Measurements from ENCODE around the gene GABARAPL2.

The GABARAPL2 gene

GRCh38 chr16:75578212-75578611 is 12.0 kb downstream of the GABARAPL2 start:
- Histone ChIP-seq H3K9me3 (no peaks in the 10 kb centered on the region), H3K36me3 (peaks cover 75% of the 10 kb centered on the region), H3K27ac (no peak overlapping the region), H3K4me1 (ENCODE audit: control insufficient read depth in 1 of 2, insufficient read depth in 1 of 2, low read depth in 1 of 2, low read length in 1 of 2) (peaks cover 0 to 4% of the 10 kb centered on the region in 2 experiments), H3K4me3 (ENCODE audit: low read depth in 1 of 2, low read length in 1 of 2) (no peak overlapping the region), H3K27me3 (no peaks in the 10 kb centered on the region)
- TF ChIP-seq, protein P1, sequence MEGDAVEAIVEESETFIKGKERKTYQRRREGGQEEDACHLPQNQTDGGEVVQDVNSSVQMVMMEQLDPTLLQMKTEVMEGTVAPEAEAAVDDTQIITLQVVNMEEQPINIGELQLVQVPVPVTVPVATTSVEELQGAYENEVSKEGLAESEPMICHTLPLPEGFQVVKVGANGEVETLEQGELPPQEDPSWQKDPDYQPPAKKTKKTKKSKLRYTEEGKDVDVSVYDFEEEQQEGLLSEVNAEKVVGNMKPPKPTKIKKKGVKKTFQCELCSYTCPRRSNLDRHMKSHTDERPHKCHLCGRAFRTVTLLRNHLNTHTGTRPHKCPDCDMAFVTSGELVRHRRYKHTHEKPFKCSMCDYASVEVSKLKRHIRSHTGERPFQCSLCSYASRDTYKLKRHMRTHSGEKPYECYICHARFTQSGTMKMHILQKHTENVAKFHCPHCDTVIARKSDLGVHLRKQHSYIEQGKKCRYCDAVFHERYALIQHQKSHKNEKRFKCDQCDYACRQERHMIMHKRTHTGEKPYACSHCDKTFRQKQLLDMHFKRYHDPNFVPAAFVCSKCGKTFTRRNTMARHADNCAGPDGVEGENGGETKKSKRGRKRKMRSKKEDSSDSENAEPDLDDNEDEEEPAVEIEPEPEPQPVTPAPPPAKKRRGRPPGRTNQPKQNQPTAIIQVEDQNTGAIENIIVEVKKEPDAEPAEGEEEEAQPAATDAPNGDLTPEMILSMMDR (IDR thresholded peaks at IDR 0.05) = no peak

DNA sequence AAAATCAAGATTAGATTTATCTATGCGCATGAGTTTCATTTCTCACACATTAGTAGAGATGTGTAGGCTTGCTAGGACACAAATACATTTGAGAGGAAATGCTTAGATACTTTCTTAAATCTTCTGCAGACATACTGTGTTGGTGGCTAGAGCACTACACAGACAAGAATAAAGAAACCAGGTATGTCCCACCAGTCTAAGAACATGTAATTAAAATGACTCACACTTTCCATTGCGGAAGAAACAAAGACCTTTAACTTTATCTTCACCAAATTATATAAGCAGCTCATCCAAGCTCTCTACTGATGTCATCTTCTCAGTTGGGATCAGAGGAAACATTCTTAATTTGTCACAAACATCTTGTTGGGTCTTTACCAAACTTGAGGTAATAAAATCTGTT is 12.5 kb downstream of the GABARAPL2 start:
- Histone ChIP-seq H3K36me3 (peaks cover 70% of the 10 kb centered on the region), H3K27ac (no peak overlapping the region), H3K4me1 (ENCODE audit: control insufficient read depth in 1 of 2, insufficient read depth in 1 of 2, low read depth in 1 of 2, low read length in 1 of 2) (no peaks in the 10 kb centered on the region), H3K9me3 (no peaks in the 10 kb centered on the region), H3K4me3 (ENCODE audit: low read depth in 1 of 2, low read length in 1 of 2) (no peak overlapping the region), H3K27me3 (no peaks in the 10 kb centered on the region)
- TF ChIP-seq, protein P1 (IDR thresholded peaks at IDR 0.05) = no peak

GRCh38 chr16:75579281-75579834 is 13.2 kb downstream of the GABARAPL2 start:
- no peak overlapping the region for H3K27ac ChIP-seq
- no peaks in the 10 kb centered on the region for H3K9me3 ChIP-seq
- H3K36me3 ChIP-seq = peaks cover 64% of the 10 kb centered on the region
- H3K27me3 ChIP-seq = no peaks in the 10 kb centered on the region
- TF ChIP-seq, protein P1 (IDR thresholded peaks at IDR 0.05) = no peak
- no peak overlapping the region for H3K4me3 ChIP-seq (ENCODE audit: low read depth in 1 of 2, low read length in 1 of 2)
- H3K4me1 ChIP-seq (ENCODE audit: control insufficient read depth in 1 of 2, insufficient read depth in 1 of 2, low read depth in 1 of 2, low read length in 1 of 2) = no peaks in the 10 kb centered on the region

DNA sequence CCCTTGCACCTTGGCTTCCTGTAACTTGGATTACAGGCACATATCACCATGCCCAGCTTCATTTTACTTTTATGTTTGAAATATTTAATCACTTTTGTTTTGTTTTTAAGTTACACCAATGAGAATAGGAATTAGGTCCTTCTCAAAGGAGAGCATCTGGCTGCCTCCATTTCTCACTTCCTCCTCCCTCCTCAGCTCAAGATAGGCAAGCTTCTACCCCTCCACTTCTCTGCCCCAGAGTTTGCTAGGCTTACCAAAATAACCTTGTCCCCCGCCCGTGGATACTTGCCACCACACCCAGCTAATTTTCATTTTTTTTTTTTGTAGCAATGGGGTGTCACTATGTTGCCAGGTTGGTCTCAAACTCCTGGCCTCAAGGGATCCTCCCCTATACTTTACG is 17.9 kb downstream of the GABARAPL2 start:
- no peaks in the 10 kb centered on the region for H3K27me3 ChIP-seq
- H3K27ac ChIP-seq = no peak overlapping the region
- H3K9me3 ChIP-seq = no peaks in the 10 kb centered on the region
- TF ChIP-seq, protein P1 (IDR thresholded peaks at IDR 0.05) = no peak
- no peaks in the 10 kb centered on the region for H3K4me1 ChIP-seq (ENCODE audit: control insufficient read depth in 1 of 2, insufficient read depth in 1 of 2, low read depth in 1 of 2, low read length in 1 of 2)
- peaks cover 25% of the 10 kb centered on the region for H3K36me3 ChIP-seq
- H3K4me3 ChIP-seq (ENCODE audit: low read depth in 1 of 2, low read length in 1 of 2) = no peak overlapping the region

- TF ChIP-seq, protein P1 (IDR thresholded peaks at IDR 0.05) = no peak
- peaks cover 6% of the 10 kb centered on the region in 2 experiments for H3K4me1 ChIP-seq (ENCODE audit: control insufficient read depth in 1 of 2, insufficient read depth in 1 of 2, low read depth in 1 of 2, low read length in 1 of 2)
These were observed 22.5 kb downstream of the GABARAPL2 start for GRCh38 chr16:75588716-75589115.

More at GRCh38 chr16:75588716-75589115, 22.5 kb downstream of the GABARAPL2 start:
- Histone ChIP-seq H3K27me3 (no peaks in the 10 kb centered on the region), H3K36me3 (peaks cover 9% of the 10 kb centered on the region), H3K4me3 (ENCODE audit: low read depth in 1 of 2, low read length in 1 of 2) (no peak overlapping the region), H3K27ac (no peak overlapping the region), H3K9me3 (no peaks in the 10 kb centered on the region)

Data from neutrophil (primary cell).